NB4 (cell line): ENCODE measurements around the gene MS4A6A.

Experiments used
- TF ChIP-seq, protein P1 (sequence below): IDR thresholded peaks from one replicate; pipeline ENCODE4 v1.5.1; 2012; ENCODE audit warnings: low read depth, low read length
- TF ChIP-seq, protein P2 (sequence below): IDR thresholded peaks from 2 replicates; pipeline ENCODE4 v1.6.1; 2011; ENCODE audit warnings: low read depth, low read length

DNA sequence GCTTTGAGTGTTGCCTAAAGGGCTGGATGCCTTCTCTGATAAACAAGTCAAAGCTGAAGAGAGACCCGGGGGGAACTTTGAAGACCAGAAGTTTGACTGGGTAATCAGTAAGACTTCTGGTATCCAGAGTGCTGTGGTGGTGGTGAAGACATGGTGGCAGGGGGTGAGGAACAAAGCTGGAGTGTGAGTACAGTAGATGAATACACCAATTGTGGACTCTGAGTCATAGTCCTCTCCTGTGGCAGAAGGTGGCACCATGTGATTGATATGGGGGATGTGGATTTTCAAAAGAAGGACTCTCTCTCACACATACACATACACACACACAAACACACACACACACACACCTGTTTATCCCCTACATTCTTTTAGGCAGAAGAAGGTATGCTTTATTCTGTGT is 12.3 kb downstream of the MS4A6A start:
- TF ChIP-seq, protein P1, sequence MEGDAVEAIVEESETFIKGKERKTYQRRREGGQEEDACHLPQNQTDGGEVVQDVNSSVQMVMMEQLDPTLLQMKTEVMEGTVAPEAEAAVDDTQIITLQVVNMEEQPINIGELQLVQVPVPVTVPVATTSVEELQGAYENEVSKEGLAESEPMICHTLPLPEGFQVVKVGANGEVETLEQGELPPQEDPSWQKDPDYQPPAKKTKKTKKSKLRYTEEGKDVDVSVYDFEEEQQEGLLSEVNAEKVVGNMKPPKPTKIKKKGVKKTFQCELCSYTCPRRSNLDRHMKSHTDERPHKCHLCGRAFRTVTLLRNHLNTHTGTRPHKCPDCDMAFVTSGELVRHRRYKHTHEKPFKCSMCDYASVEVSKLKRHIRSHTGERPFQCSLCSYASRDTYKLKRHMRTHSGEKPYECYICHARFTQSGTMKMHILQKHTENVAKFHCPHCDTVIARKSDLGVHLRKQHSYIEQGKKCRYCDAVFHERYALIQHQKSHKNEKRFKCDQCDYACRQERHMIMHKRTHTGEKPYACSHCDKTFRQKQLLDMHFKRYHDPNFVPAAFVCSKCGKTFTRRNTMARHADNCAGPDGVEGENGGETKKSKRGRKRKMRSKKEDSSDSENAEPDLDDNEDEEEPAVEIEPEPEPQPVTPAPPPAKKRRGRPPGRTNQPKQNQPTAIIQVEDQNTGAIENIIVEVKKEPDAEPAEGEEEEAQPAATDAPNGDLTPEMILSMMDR = no peak
- TF ChIP-seq, protein P2, sequence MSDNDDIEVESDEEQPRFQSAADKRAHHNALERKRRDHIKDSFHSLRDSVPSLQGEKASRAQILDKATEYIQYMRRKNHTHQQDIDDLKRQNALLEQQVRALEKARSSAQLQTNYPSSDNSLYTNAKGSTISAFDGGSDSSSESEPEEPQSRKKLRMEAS = no peak
